IMR-90 (cell line): Measurements from ENCODE around the gene GNB4. TPM values are rescaled to one million over a fixed set of nuclear protein-coding genes. Genes with fewer than 3 reads are reported as not detected.

Experiments
- ATAC-seq: fragments of 200-7000 bp; cut with Tn5 transposase; 2 replicates; pipeline ENCODE4 v1.9.1; 2020; ENCODE audit warnings: low read depth, mild to moderate bottlenecking, moderate library complexity
- BruUV-seq: library from RNA; stranded (reverse); fragments of 400-500 nt; replicated peaks from 2 replicates; lab custom pipeline; 2021; lab: Mats Ljungman, UMichigan
- CTCF ChIA-PET: fragments of 300-600 bp; formaldehyde crosslinking; extraction: SDS; loops from one replicate; lab custom pipeline; 2021; ENCODE audit warnings: antibody characterized with exemption; lab: Yijun Ruan, JAX
- POLR2A ChIA-PET: fragments of 300-600 bp; sonication (Branson Sonifier 250); formaldehyde crosslinking; loops from one replicate; lab custom pipeline; 2022; ENCODE audit warnings: antibody characterized with exemption; ENCODE audit not compliant: unreplicated experiment; lab: Charles Lee
- DNase-seq: peaks from one replicate; pipeline ENCODE4 v3.0.0; 2013
- H2AFZ ChIP-seq: replicated peaks from 2 replicates; pipeline ENCODE3; 2013; ENCODE audit warnings: low read length, mild to moderate bottlenecking; ENCODE audit not compliant: poor library complexity
- H2AK5ac ChIP-seq: 2 replicates; pipeline ENCODE4 v1.6.1; 2013; ENCODE audit warnings: low read depth, low read length, inconsistent platforms
- H2AK9ac ChIP-seq: replicated peaks from 2 replicates; pipeline ENCODE3; 2013; ENCODE audit warnings: mild to moderate bottlenecking, low read depth, low read length, moderate library complexity; ENCODE audit not compliant: poor library complexity
- H2BK120ac ChIP-seq: 2 replicates; pipeline ENCODE4 v1.6.1; 2013; ENCODE audit warnings: low read depth, low read length, inconsistent platforms
- H2BK15ac ChIP-seq: 3 replicates; pipeline ENCODE4 v1.6.1; 2013; ENCODE audit warnings: low read depth, low read length, inconsistent platforms
- H2BK20ac ChIP-seq: 2 replicates; pipeline ENCODE4 v1.6.1; 2013; ENCODE audit warnings: low read depth, mild to moderate bottlenecking, inconsistent platforms, low read length, moderate library complexity
- H2BK5ac ChIP-seq: 2 replicates; pipeline ENCODE4 v1.6.1; 2013; ENCODE audit warnings: mild to moderate bottlenecking, low read depth, low read length, inconsistent platforms; ENCODE audit not compliant: poor library complexity, severe bottlenecking
- H3K14ac ChIP-seq: replicated peaks from 2 replicates; pipeline ENCODE4 v1.6.1; 2013; ENCODE audit warnings: low read depth, low read length, inconsistent platforms
- H3K18ac ChIP-seq: 2 replicates; pipeline ENCODE4 v1.6.1; 2013; ENCODE audit warnings: low read depth, low read length, control low read depth
- H3K23ac ChIP-seq: 2 replicates; pipeline ENCODE4 v1.6.1; 2013; ENCODE audit warnings: low read depth, low read length, inconsistent platforms
- H3K27ac ChIP-seq: 2 replicates; pipeline ENCODE4 v1.5.1; 2013; ENCODE audit warnings: mild to moderate bottlenecking, control low read depth, low read length; ENCODE audit not compliant: insufficient read depth
- H3K27me3 ChIP-seq: 2 replicates; pipeline ENCODE4 v1.6.1; 2013; ENCODE audit warnings: low read length; ENCODE audit not compliant: control insufficient read depth, insufficient read depth
- H3K36me3 ChIP-seq: 2 replicates; pipeline ENCODE4 v1.6.1; 2013; ENCODE audit warnings: low read length, mixed read lengths; ENCODE audit not compliant: control insufficient read depth, insufficient read depth
- H3K4ac ChIP-seq: 2 replicates; pipeline ENCODE4 v1.6.1; 2013; ENCODE audit warnings: low read depth, low read length, inconsistent platforms
- H3K4me1 ChIP-seq: 2 replicates; pipeline ENCODE4 v1.6.1; 2013; ENCODE audit warnings: low read length, mixed read lengths; ENCODE audit not compliant: control insufficient read depth, insufficient read depth
- H3K4me2 ChIP-seq: 2 replicates; pipeline ENCODE4 v1.6.1; 2013; ENCODE audit warnings: low read depth, mild to moderate bottlenecking, control low read depth, low read length, moderate library complexity
- H3K4me3 ChIP-seq: 2 replicates; pipeline ENCODE4 v1.5.1; 2013; ENCODE audit warnings: low read depth, mild to moderate bottlenecking, control low read depth, low read length, moderate library complexity; ENCODE audit not compliant: insufficient read depth
- H3K56ac ChIP-seq: 2 replicates; pipeline ENCODE4 v1.6.1; 2013; ENCODE audit warnings: low read length, inconsistent platforms; ENCODE audit not compliant: insufficient read depth; ENCODE audit errors: extremely low read depth
- H3K79me1 ChIP-seq, 2 experiments: 2 replicates each; pipeline ENCODE4 v1.6.1; 2013; ENCODE audit warnings: low read length in 2 of 2, inconsistent platforms in 1 of 2, low read depth in 1 of 2
- H3K9ac ChIP-seq: 2 replicates; pipeline ENCODE4 v1.6.1; 2013; ENCODE audit warnings: low read depth, low read length, control low read depth
- H3K9me1 ChIP-seq: 2 replicates; pipeline ENCODE4 v1.6.1; 2013; ENCODE audit warnings: low read length, inconsistent platforms; ENCODE audit not compliant: insufficient read depth
- H3K9me3 ChIP-seq: 2 replicates; pipeline ENCODE4 v1.6.1; 2013; ENCODE audit warnings: low read length; ENCODE audit not compliant: control insufficient read depth, insufficient read depth
- H4K20me1 ChIP-seq: 2 replicates; pipeline ENCODE4 v1.6.1; 2013; ENCODE audit warnings: low read length, inconsistent platforms; ENCODE audit not compliant: insufficient read depth
- H4K5ac ChIP-seq: 2 replicates; pipeline ENCODE4 v1.6.1; 2013; ENCODE audit warnings: mild to moderate bottlenecking, low read depth, low read length, control low read depth
- H4K8ac ChIP-seq, 2 experiments: 2 replicates each; pipeline ENCODE4 v1.6.1; 2013; ENCODE audit warnings: low read depth in 2 of 2, low read length in 2 of 2, control low read depth in 1 of 2, inconsistent platforms in 1 of 2
- H4K91ac ChIP-seq: 2 replicates; pipeline ENCODE4 v1.6.1; 2013; ENCODE audit warnings: low read depth, low read length, inconsistent platforms; ENCODE audit not compliant: insufficient read depth
- BHLHE40 ChIP-seq: fragments of 150-350 bp; IDR thresholded peaks from 2 replicates; pipeline ENCODE4 v1.6.1; 2016; ENCODE audit warnings: mild to moderate bottlenecking, low read depth, low read length
- CEBPB ChIP-seq: IDR thresholded peaks from 2 replicates; pipeline ENCODE4 v1.6.1; 2012; ENCODE audit warnings: low read depth, low read length, improper control_type of control experiment
- CHD1 ChIP-seq: IDR thresholded peaks from 2 replicates; pipeline ENCODE4 v1.6.1; 2012; ENCODE audit warnings: low read depth, low read length, improper control_type of control experiment
- FOS ChIP-seq: fragments of 150-350 bp; IDR thresholded peaks from 2 replicates; pipeline ENCODE4 v1.6.1; 2016; ENCODE audit warnings: low read depth, low read length
- MAFK ChIP-seq: IDR thresholded peaks from 2 replicates; pipeline ENCODE4 v1.6.1; 2012; ENCODE audit warnings: low read depth, low read length, improper control_type of control experiment
- MAZ ChIP-seq: IDR thresholded peaks from 2 replicates; pipeline ENCODE4 v1.6.1; 2012; ENCODE audit warnings: low read depth, mild to moderate bottlenecking, low read length, improper control_type of control experiment, moderate library complexity, borderline replicate concordance
- MXI1 ChIP-seq: IDR thresholded peaks from 2 replicates; pipeline ENCODE4 v1.6.1; 2012; ENCODE audit warnings: low read depth, mild to moderate bottlenecking, low read length, moderate library complexity, borderline replicate concordance
- NFE2L2 ChIP-seq: fragments of 150-350 bp; IDR thresholded peaks from 2 replicates; pipeline ENCODE4 v1.6.1; 2016; ENCODE audit warnings: low read depth, mild to moderate bottlenecking, low read length
- POLR2A ChIP-seq: IDR thresholded peaks from 2 replicates; pipeline ENCODE4 v1.6.1; 2012; ENCODE audit warnings: mild to moderate bottlenecking, low read depth, low read length
- RAD21 ChIP-seq: IDR thresholded peaks from 2 replicates; pipeline ENCODE4 v1.6.1; 2012; ENCODE audit warnings: low read length, improper control_type of control experiment
- RCOR1 ChIP-seq: IDR thresholded peaks from 2 replicates; pipeline ENCODE4 v1.6.1; 2012; ENCODE audit warnings: mild to moderate bottlenecking, low read length, improper control_type of control experiment; ENCODE audit not compliant: insufficient replicate concordance
- RFX5 ChIP-seq: IDR thresholded peaks from 2 replicates; pipeline ENCODE4 v1.8.0; 2012; ENCODE audit warnings: low read depth, mild to moderate bottlenecking, low read length, moderate library complexity
- SMC3 ChIP-seq: fragments of 150-350 bp; IDR thresholded peaks from 2 replicates; pipeline ENCODE4 v1.6.1; 2016; ENCODE audit warnings: low read depth, mild to moderate bottlenecking, antibody characterized with exemption, low read length, moderate library complexity
- WGBS, 2 experiments: methylation state at CpG; one replicate each; pipeline versions ENCODE4 v1.1.5 to v1.1.7; 2013; ENCODE audit warnings: missing lambda C conversion rate in 2 of 2; ENCODE audit not compliant: insufficient read length in 1 of 2; ENCODE audit errors: extremely low coverage in 2 of 2; 5-methylcytosine and 5-hydroxymethylcytosine counted together
- dilution Hi-C: fragments of 300-500 bp; cut with HindIII; formaldehyde crosslinking; loops from one replicate; pipeline ENCODE4 v1.14.3; 2018; ENCODE audit warnings: low sequenced_read_pairs; ENCODE audit not compliant: unreplicated experiment
- in situ Hi-C: fragments of 300-500 bp; cut with MboI; formaldehyde crosslinking; loops from 3 replicates; pipeline ENCODE4 v1.14.3; 2019; ENCODE audit warnings: low sequenced_read_pairs, inconsistent platforms, mixed read lengths
- intact Hi-C: fragments of 100-400 bp; cut with micrococcal nuclease; formaldehyde crosslinking; loops from 2 replicates; pipeline ENCODE4 v1.10.0; 2022
- polyA plus RNA-seq, 3 experiments: library from polyadenylated mRNA; depleted of rRNA; stranded (reverse); fragments of >200 nt; gene quantifications; 2 replicates each; pipeline ENCODE4 v1.2.3, GENCODE V29; 2012; ENCODE audit warnings: low replicate concordance in 1 of 3
- total RNA-seq: library from RNA; depleted of rRNA; stranded (reverse); fragments of >200 nt; gene quantifications from 2 replicates; pipeline ENCODE4 v1.2.3, GENCODE V29; 2012
- TF ChIP-seq, protein P1 (sequence below): conservative IDR thresholded peaks from 2 replicates; pipeline ENCODE4 v1.5.1; 2012; ENCODE audit warnings: mild to moderate bottlenecking, low read depth, low read length, improper control_type of control experiment
- TF ChIP-seq, protein P2 (sequence below): fragments of 150-350 bp; IDR thresholded peaks from 2 replicates; pipeline ENCODE4 v1.6.1; 2017; ENCODE audit warnings: mild to moderate bottlenecking, antibody characterized with exemption, low read length, low read depth
- TF ChIP-seq, protein P3 (sequence below): fragments of 150-350 bp; IDR thresholded peaks from 2 replicates; pipeline ENCODE4 v1.6.1; 2016; ENCODE audit warnings: low read depth, mild to moderate bottlenecking, low read length, moderate library complexity, borderline replicate concordance

GNB4 gene
- total and polyA plus RNA-seq, 2 of the 4 experiments (the other 2 are of a cell fraction): 22.1 to 112 TPM

DNA sequence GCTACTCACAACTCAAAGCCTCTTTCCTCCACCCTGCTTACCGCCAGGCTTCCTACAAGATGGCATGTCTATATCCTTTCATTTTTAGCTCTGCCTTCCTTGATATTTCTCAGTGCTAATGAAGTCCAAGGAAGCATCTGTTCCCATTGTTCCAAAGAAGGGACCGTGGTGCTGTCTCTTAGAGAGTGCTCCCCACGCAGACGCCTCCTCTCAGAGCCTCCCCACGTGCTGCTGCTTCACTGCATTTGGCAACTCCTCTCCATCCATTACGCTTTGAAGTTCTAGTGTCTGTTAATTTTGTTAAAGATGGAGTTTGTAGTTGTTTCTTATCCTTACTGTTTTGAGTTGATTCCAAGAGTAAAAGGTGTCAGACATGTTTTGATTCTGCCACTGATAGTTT, 26.2 kb downstream of the GNB4 start:
- Histone ChIP-seq H4K8ac (no peak overlapping the region), H3K18ac (no peak overlapping the region), H3K4me2 (no peak overlapping the region), H3K9me3 (no peaks in the 10 kb centered on the region), H2AK5ac (no peak overlapping the region), H3K27me3 (no peaks in the 10 kb centered on the region), H3K14ac (no peak overlapping the region), H3K79me1 (peaks cover 41 to 46% of the 10 kb centered on the region in 2 experiments), H3K4me1 (peaks cover 2% of the 10 kb centered on the region; the same call in 1 of the 2 replicates), H3K9me1 (peaks cover 14% of the 10 kb centered on the region; the same call in 1 of the 2 replicates), H4K20me1 (peaks cover 22% of the 10 kb centered on the region), H2BK5ac (no peak overlapping the region), H3K4ac (no peak overlapping the region), H3K36me3 (peaks cover 24% of the 10 kb centered on the region), H2BK120ac (no peak overlapping the region), H2AK9ac (no peak overlapping the region), H4K91ac (no peak overlapping the region), H4K5ac (no peak overlapping the region), H3K27ac (no peak overlapping the region), H3K9ac (no peak overlapping the region), H3K4me3 (no peak overlapping the region), H2BK15ac (no peak overlapping the region), H3K23ac (no peak overlapping the region), H3K56ac (no peak overlapping the region), H2BK20ac (no peak overlapping the region), H2AFZ (no peak overlapping the region)
- 100% methylated on average over 1 of the region's 6 CpGs; no CpG with 5 or more reads in 1 of the 2 experiments for WGBS, 2 experiments
- TF ChIP-seq SMC3 (no peak), POLR2A (no peak), FOS (no peak), RCOR1 (no peak), CEBPB (no peak), MXI1 (no peak), CHD1 (no peak), RFX5 (no peak), BHLHE40 (no peak), MAFK (no peak), NFE2L2 (no peak), MAZ (no peak), RAD21 (no peak)
- TF ChIP-seq, protein P1, sequence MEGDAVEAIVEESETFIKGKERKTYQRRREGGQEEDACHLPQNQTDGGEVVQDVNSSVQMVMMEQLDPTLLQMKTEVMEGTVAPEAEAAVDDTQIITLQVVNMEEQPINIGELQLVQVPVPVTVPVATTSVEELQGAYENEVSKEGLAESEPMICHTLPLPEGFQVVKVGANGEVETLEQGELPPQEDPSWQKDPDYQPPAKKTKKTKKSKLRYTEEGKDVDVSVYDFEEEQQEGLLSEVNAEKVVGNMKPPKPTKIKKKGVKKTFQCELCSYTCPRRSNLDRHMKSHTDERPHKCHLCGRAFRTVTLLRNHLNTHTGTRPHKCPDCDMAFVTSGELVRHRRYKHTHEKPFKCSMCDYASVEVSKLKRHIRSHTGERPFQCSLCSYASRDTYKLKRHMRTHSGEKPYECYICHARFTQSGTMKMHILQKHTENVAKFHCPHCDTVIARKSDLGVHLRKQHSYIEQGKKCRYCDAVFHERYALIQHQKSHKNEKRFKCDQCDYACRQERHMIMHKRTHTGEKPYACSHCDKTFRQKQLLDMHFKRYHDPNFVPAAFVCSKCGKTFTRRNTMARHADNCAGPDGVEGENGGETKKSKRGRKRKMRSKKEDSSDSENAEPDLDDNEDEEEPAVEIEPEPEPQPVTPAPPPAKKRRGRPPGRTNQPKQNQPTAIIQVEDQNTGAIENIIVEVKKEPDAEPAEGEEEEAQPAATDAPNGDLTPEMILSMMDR: no peak
- TF ChIP-seq, protein P2, sequence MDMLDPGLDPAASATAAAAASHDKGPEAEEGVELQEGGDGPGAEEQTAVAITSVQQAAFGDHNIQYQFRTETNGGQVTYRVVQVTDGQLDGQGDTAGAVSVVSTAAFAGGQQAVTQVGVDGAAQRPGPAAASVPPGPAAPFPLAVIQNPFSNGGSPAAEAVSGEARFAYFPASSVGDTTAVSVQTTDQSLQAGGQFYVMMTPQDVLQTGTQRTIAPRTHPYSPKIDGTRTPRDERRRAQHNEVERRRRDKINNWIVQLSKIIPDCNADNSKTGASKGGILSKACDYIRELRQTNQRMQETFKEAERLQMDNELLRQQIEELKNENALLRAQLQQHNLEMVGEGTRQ: no peak
- TF ChIP-seq, protein P3, sequence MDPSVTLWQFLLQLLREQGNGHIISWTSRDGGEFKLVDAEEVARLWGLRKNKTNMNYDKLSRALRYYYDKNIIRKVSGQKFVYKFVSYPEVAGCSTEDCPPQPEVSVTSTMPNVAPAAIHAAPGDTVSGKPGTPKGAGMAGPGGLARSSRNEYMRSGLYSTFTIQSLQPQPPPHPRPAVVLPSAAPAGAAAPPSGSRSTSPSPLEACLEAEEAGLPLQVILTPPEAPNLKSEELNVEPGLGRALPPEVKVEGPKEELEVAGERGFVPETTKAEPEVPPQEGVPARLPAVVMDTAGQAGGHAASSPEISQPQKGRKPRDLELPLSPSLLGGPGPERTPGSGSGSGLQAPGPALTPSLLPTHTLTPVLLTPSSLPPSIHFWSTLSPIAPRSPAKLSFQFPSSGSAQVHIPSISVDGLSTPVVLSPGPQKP: no peak
- ATAC-seq: no peak
- CTCF ChIA-PET: no interaction called here
- DNase-seq: no peak
- intact Hi-C loops: no loop called here
- in situ Hi-C loops: no loop called here
- BruUV-seq: no TSS peak
- dilution Hi-C loops: no loop called here
- POLR2A ChIA-PET: no interaction called here
